NAMALWA (cell line): Measurements from ENCODE around the gene RNF217.
A peak's percentile ranks its signal among the peaks of the same experiment; 100 is the strongest.

Source experiments
- DNase-seq: peaks from one replicate; pipeline ENCODE4 v3.0.0-alpha.2; 2015; ENCODE audit warnings: low spot score

Gene RNF217

DNA sequence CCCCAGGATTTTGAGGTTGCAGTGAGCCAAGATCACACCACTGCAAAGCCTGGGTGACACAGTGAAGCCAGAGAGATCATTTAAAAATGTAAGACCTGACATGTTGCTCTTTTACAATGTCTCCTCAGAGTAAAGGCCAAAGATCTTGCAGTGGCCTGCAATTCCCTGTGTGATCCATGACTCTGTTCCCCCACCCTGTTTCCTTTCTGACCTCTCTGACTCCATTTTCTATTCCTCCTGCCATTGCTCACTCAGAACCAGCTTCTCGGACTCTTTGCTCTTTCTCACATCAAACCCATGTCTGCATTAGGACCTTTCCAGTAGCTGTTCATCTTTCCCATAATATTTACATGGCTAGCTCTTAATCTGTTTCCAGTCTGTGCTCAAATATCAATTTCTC lies 28.8 kb downstream of the RNF217 start:
- DNase-seq, result no peak

DNA sequence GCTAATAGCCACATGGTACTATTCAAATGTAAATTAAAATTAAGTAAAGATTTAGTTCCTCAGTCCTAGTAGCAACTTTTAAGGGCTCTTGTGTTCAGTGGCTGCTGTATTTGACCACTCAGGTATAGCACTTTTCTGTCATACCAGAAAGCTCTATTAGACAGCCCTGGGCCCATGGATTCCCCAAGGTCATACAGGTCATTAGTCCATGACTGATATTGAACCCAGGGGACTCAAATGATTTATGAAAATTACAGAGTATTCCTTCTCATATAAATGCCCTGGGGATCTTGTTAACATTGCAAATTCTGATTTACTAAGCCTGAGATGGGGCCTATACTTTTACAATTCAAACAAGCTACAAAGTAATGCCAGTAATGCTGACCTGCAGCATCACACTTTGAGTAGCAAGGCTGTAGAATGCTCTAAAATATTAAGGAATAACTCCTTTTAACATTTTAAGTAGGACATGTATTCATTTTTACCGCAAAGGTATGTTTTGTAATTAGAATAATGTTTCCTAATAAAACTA lies 29.6 kb downstream of the RNF217 start:
- DNase-seq, result no peak

DNA sequence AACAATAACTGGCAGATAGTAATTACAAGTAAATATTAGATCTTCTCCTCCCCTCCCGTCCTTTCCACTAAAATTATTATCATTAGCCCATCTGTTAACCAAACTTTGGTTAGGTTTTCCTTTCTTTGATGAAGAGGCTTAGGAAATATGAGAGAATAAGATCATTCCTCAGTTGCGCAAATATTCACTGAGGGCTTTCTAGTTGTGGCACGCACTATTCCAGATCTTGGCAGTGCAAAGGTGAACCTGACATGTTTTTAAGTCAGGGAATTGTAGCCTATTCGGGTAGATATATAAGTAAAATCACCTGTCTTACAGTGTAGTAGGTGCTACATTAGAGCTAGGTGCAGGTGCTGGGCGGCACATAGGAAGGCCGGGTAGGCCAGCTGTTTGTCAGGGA lies 31.1 kb downstream of the RNF217 start:
- DNase-seq, result no peak

DNA sequence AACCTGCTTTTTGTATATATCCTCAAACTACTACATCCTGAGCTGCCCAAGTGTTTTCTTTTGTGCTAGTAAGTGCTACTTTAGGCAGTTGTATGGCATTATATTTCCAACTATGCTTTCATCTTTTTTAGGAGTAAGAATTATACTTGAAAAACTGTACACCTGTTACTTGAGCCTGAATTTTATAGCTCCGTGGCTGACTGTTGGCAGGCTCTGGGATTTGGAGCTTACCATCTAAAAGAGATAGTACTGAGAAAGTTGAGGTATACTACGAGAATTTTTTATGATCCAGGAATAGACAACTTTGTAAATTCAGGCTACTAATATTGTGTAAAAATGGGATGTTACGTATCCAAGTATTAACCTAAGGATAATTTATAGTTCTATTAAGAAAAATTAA lies 32.4 kb downstream of the RNF217 start:
- no peak for DNase-seq

DNA sequence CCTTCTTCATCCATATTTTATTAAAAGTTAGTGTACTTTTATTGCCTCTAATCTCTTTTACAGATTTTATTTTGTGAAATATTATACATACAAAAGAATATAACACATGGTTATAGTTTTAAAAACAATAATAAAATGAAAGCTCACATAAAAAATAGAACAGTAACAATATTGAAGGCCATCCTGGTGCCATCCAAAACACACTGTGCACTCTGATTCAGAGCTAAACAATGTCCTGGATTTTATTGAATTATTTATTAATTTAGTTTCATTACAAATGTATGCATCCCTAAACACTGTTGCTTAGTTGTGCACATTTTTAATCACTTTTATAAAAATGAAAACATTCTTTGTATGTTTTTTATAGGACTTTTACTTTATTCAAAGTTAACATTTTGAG lies 32.9 kb downstream of the RNF217 start:
- no peak for DNase-seq

DNA sequence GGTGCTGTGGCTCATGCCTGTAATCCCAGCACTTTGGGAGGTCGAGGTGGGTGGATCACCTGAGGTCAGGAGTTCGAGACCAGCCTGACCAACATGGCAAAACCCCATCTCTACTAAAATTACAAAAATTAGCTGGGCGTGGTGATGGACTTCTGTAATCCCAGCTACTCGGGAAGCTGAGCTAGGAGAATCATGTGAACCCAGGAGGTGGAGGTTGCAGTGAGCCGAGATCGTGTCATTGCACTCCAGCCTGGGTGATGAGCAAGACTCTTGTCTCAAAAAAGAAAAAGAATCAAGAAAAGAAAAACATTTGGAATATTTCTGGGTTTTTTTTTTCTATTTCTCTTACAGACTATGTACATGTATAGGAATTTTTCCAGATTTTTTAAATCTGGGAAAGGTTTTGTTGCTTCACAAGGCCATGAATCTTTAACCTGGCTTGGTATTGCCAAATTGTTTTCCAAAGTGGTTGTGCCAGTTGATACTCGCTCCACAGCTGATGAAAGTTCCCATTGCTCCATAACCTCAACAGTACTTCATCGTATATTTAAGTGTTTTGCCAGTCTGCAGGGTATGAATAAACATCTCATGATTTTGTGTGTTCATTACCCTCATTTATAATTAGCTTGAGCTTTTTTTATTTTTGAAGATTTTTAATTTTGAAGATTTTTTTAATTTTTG lies 33.5 kb downstream of the RNF217 start:
- no peak for DNase-seq

DNA sequence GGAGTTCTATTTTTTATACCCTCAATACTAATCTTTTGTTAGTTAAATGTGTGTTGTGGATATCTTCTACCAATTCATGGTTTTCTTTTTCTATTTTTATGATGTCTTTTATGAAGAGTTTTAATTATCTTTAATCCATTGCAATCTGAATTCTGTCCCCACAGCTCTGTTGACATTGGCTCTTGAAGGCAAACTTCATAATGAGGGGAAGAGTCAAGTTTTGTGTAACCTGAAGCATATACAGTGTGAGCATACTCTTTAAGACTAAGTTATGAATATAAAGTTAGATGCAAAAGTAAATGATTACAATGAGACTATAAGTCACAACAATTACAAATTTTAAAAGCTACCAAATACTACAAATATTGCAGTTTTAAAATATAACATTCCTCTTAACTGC lies 34.2 kb downstream of the RNF217 start:
- DNase-seq, result no peak

DNA sequence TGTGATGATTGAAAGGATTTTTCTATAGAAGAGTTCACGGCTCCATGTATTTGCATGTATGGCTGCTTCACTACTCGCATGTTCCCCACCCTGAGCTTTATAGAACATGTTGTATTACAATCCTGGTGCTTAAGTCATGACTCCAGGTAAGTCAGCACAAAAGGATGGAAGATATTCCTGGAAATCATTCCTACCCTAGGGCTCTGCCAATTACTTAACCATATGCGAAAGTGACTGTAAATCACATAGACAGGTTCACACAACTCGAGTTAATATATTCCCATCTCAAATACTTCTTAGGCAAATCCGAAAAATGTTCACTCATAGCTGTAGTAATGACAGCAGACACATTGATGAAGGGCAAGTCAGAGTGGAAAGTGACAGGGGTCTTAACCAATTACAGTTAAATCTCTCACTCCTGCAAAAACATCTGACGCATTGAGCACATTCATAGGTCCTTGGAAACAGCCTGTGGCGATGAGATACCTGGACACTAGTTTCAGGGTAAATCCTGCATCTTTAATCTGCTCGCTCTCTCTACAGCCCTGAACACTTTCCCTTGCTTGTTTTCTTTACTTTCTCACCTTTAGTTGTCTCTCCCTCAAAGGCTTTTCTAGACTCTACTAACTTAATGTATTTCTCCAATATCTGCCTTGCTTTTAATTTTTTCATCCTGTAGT lies 35.1 kb downstream of the RNF217 start:
- no peak for DNase-seq

DNA sequence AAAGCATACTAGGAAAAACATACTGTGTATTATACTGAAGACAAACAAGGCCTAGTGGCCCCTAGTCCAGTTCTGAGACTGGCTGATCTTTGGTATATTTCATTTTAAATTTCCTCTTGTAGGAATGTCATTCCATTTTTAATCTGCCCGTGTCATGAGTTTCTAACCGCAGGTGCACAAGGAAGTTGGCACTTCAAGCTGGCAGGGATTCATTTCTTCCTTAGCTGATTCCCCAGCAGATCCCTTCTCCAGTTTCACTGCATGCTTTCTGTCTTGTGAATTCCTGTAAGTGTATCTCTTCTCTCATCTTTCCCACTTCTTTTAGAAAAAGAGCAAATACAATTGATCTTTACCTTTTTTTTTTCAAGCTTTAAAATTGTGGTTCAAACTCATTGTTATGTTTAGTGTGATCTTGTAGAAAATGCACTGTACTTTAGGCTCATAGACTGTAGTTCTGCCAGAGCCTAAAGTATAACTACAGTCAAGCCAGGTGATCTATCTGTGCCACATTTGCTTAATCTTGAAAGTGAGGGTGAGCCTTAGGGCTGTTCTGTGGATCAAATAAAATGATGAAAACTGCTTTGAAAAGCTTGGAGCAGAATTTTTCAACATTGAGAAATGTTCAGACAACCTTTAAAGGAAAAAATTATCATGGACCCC lies 37.0 kb downstream of the RNF217 start:
- DNase-seq, result no peak

DNA sequence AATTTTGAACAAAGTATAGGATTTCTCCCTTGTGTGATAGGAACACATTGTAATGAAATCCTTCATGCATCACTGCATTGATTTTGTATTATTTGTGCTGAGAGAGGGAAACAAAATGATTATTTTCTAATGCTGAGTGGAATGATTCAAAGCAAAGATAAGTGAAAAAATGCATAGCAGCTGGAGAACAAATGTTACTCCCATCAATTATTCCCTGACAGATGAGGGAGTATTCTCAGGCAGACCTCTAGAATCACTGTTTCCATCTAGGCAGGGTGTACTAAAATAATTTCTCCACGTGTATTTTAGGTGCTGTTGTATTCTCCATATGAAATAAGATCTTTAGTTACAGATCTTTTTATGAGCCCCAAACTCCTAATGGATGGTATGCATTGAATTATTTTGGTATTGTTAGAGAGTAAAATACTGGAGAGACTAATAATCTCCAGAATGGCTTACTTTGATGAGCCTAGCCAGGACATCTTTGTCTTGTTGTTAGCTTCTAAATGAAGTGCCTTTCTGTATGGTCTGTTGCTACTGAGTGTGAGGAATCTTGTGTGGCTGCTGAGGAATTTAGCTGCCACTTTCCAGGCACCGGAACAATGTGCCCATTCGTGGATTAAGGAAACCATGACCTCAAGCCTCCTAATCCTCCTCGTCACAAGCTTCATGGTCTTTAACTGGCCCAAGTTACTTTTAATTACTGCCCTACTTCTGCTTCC lies 39.6 kb downstream of the RNF217 start:
- DNase-seq, result no peak

DNA sequence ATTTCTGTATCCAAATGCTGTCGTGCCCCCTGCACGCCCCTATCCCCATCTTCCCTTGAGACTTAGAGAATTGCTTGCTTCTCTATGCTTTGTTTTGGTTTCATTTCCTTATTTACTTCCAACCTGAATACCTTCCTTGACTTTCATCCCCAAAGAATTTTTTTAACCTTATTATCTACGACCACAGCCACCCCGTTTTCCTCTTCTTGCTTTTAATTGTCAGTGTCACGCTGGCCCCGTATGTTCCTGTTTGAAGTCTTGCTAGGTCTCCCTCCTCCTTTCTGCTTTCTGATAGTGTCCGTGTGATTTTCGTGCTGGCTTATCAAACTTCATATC lies 40.1 kb downstream of the RNF217 start:
- no peak for DNase-seq

DNA sequence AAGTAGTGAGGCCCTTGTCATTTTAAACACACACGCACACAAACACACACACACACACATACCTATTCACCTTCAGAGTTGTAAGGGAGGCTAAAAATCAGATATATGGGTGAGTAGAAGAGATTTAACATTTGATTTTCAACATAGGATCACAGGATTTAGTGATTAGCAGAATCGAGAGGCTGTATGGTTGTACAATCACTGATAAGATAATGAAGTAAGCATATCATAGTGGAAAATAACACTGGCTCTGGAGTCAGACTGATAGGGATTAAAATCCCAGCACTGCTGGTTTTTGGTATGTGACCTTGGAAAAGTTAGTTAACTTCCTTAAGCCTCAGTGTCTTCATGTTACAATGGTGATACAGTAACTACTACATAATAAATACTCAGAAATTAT lies 40.8 kb downstream of the RNF217 start:
- DNase-seq, result no peak

DNA sequence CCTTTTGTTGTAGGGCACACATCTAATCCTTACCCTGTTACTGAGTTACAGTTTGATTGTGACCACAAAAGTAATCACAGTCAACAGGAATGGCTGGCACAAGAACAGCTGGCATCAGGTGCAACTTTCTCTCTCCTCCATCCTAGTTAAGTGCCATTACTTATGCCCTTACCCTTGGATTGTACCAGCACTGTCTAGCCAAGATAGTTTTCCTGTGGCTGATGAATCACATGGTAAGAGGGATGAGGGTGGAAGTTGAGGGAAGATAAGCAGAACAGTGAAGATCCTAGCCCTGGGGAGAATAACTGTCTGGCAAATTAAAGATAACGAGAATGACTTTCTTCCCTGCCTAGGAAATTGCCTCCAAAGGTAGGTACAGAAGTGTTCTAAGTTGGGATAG lies 42.0 kb downstream of the RNF217 start:
- DNase-seq, result no peak

DNA sequence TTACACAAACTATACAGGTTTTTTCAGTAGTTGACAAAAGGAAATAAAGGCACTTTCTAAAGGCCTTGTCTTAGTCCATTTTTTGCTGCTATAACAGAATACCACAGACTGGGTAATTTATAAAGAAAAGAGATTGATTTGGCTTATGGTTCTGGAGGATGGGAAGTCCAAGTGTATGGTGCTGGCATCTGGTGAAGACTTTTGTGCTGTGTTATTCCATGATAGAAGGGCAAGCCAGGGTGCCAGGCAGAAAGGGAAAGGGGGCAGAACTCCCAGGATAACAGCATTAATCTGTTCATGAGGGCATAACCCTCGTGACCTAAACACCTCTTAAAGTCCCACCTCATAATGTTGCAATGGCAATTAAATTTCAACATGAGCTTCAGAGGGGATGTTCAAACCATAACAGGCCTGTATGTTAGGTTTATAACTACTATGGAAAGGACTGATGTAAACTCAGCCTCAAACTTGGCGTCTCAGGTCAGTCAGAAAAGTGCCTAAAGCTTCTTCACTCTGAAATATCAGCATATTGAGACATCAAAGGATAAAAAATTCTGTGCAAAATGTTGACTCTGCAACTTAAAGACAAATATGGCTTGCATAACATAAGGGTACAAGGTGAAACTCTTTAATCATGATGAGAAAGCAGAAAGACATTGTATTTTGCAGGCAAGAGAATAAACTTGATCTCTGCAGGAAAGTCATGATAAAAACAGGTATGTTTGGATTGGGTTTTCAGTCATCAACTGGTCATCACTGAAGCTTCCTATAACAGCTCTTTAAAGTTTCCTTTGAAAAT lies 42.8 kb downstream of the RNF217 start:
- no peak for DNase-seq

DNA sequence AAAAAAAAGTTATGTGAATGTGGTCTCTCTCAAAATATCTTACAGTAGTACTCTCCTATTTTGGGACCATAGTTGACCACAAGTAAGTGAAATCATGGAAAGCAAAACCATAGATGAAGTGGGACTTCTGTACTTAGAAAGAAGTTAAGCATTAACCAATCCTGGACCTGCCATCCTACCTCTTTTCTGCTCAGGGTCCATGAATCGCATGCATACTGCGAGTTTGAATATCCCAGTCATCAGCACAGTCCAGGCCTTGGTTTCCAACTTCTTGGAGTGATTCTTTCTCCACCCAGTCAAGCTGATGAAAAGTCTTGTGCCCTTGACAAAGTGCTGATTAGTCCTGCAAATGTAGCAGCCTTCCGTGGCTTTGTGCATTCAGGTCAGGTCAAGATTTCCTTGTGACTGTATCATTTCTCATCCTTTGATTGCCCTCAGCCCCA lies 46.0 kb downstream of the RNF217 start:
- DNase-seq, result no peak

DNA sequence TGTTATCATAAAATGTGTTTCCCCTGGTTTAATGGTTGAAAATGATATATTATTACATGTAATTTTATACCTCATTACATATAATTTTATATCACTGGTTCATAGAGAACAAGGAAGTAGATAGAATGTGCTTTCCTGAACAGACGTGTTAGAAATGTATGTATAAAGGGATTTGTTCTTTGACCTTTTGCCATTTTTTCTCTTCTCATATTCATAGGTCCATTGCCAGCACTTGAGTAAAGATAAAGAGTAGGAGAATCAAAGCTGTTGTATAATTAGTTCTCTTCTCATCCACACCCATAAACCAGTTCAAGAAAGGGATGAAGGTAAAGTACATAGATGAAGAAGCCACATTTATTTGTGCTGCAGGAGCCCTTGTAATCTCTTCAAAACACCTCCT lies 46.7 kb downstream of the RNF217 start:
- no peak for DNase-seq

DNA sequence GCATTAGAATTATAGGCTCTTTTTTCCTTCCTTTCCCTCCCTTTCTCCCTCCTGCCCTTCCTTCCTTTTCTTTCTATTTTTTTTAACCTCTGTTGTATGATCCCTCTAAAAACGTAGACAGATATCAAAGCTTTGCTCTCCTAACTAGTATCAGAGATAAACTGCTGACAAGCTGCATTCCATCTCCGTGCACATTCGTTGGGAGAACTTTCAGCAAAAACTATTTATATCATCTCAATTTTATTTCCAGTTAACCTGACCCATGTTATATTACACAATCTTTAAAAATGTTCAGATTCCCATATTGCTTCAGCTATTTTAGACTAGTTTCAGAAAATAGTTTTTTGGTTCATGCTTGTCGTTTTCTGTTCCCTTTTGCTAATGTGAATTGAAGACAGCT lies 47.3 kb downstream of the RNF217 start:
- no peak for DNase-seq

DNA sequence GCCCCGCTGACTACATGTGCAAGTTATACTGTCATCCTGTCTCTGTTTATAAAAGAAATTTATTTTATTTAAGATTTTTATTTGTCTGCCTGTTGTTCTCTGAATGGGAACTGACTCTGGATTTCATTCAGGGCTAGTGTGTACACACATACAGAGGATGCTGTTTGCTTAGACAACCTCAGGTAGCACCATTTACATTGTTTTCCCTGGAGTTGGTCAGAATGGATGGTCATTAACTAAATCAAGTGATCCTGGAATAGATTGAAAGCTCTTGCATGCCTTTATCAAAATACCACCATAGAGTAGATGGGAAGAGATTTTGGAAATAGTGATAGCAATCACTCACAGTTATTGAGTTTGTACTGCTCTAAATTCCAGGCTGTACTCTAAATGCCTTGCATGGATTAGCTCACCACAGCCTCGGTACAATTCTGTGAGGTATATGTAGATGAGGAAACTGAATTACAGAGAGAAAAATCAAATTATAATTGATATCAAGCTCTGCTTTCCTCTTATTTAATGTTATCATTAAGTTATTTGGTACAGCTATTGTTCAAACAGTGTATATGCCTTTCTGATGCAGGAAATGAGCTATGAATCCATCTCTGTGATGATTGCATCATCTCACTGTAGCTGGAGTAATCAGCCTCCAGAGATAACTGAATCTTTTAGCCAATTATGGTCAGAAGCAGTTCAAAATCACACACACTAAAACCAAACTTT lies 51.9 kb downstream of the RNF217 start:
- peak; percentile 2 for DNase-seq

DNA sequence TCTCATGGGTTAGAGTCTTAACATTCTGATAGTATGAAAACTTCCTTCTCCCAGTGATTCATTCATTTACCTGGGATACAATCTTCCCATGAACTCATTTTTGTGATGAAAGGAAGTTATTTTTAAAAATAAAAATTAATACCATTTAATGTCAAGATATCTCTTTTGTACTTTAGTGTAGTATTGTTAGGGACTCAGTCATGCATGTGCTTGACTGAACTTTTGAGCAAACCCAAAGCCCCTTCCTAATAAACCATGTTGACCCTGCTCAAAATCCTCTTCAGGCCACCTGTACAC lies 52.4 kb downstream of the RNF217 start:
- no peak for DNase-seq

DNA sequence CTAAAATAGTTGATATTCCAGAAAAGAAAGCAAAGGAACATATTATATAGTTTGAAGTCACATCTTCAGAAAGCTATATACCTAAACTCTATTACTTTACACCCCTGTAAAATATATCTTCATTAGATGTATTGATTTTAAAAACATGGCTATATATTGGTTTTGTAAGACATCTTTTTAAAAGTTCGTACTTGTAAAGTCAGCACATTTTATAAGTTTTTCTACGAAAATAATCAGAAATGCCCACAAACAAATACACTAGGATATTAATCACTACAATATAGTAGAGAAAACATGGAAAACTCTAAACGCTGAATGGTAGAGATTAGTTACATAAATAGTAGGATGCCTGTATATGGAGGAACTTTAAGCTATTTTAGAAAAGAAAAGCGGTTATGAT lies 52.9 kb downstream of the RNF217 start:
- DNase-seq, result no peak

DNA sequence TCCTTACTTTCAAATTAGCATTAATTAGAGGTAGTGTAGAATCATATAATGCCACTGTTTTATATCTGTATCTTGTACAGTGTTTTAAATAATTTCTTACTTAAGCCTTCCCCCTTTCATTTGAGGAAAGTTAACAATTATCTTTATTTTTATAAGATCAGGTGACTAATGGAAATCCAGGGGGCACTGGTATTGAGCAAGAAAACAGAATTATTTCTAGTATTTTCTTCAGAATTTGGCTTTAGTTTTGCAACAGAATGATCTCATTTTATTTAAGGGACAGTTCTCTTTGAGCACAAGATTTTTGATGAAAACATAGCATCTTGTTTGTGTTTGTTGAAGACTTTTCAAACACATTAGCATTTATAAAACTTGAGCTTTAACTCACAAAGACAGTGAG lies 55.9 kb downstream of the RNF217 start:
- DNase-seq, result no peak
